K562 (cell line): ENCODE data around the gene LIMD2. TPM values are rescaled to one million over a fixed set of nuclear protein-coding genes. Genes with fewer than 3 reads are reported as not detected.

Experiments used
- COPS2 ChIP-seq: fragments of 450-650 bp; conservative IDR thresholded peaks from 2 replicates; pipeline ENCODE4 v1.6.1; 2016; ENCODE audit warnings: mild to moderate bottlenecking, moderate library complexity
- E2F8 ChIP-seq: fragments of 450-650 bp; IDR thresholded peaks from 2 replicates; pipeline ENCODE4 v1.7.1; 2018; ENCODE audit warnings: mild to moderate bottlenecking, low read depth; ENCODE audit not compliant: partially characterized antibody
- GATA2 ChIP-seq: sonication (generic); formaldehyde crosslinking; IDR thresholded peaks from 2 replicates; pipeline ENCODE4 v1.4.0; 2020; ENCODE audit warnings: mild to moderate bottlenecking, missing genetic modification reagents
- HOMEZ ChIP-seq: fragments of 250-450 bp; sonication (Bioruptor Pico); IDR thresholded peaks from 2 replicates; pipeline ENCODE4 v1.4.0; 2020; ENCODE audit warnings: mild to moderate bottlenecking, moderate library complexity
- KLF16 ChIP-seq: IDR thresholded peaks from 2 replicates; pipeline ENCODE4 v1.6.1; 2016; ENCODE audit warnings: antibody characterized with exemption
- MTA2 ChIP-seq: fragments of 450-650 bp; IDR thresholded peaks from 2 replicates; pipeline ENCODE4 v1.6.1; 2016; ENCODE audit warnings: low read depth
- NR2F6 ChIP-seq: fragments of 450-650 bp; formaldehyde crosslinking; IDR thresholded peaks from 2 replicates; pipeline ENCODE4 v1.4.0; 2020; ENCODE audit warnings: mild to moderate bottlenecking
- PTTG1 ChIP-seq: fragments of 450-650 bp; IDR thresholded peaks from 2 replicates; pipeline ENCODE4 v1.6.1; 2016; ENCODE audit warnings: low read depth, mild to moderate bottlenecking, missing genetic modification characterization, missing compliant biosample characterization
- RBM39 ChIP-seq: fragments of 200-400 bp; formaldehyde crosslinking; optimal IDR thresholded peaks from 2 replicates; pipeline ENCODE3; 2018; ENCODE audit warnings: low read depth, low read length
- SAFB2 ChIP-seq: fragments of 200-400 bp; formaldehyde crosslinking; IDR thresholded peaks from 2 replicates; pipeline ENCODE4 v1.6.1; 2018; ENCODE audit warnings: borderline replicate concordance, low read length, low read depth, moderate library complexity; ENCODE audit not compliant: severe bottlenecking
- SLC30A9 ChIP-seq: fragments of 250-450 bp; sonication (Bioruptor Pico); IDR thresholded peaks from 2 replicates; pipeline ENCODE4 v1.8.0; 2022; ENCODE audit warnings: mild to moderate bottlenecking, moderate library complexity
- ZBTB34 ChIP-seq: fragments of 250-450 bp; sonication (Bioruptor Pico); IDR thresholded peaks from 2 replicates; pipeline ENCODE4 v1.8.0; 2021; ENCODE audit warnings: mild to moderate bottlenecking, moderate library complexity
- ZNF408 ChIP-seq: fragments of 250-450 bp; sonication (Bioruptor Pico); IDR thresholded peaks from 2 replicates; pipeline ENCODE4 v1.4.0; 2020; ENCODE audit warnings: low read depth, mild to moderate bottlenecking, moderate library complexity
- ZNF511 ChIP-seq: sonication (generic); formaldehyde crosslinking; IDR thresholded peaks from 2 replicates; pipeline ENCODE4 v1.8.0; 2022; ENCODE audit warnings: mild to moderate bottlenecking, missing genetic modification reagents
- polyA plus RNA-seq, 8 experiments: library from polyadenylated mRNA; depleted of rRNA in 4 of 8; stranded (reverse) in 5 of 8; unstranded in 3 of 8; fragments of >200 nt; fragmentation: Nextera tagmentation in 2 of 8; fragmentation: Illumina TruSeq in 1 of 8; extraction: Ambion mirVana in 2 of 8; extraction: Trizol in 1 of 8; gene quantifications; 2 replicates each; pipeline versions ENCODE4 v1.2.1 to v1.2.3, GENCODE V29; 2011 to 2014; ENCODE audit warnings: inconsistent platforms in 1 of 8, missing spikeins in 1 of 8
- total RNA-seq, 7 experiments: library from RNA; depleted of rRNA in 6 of 7; stranded (reverse); fragments of >200 nt in 6 of 7; fragmentation: Illumina TruSeq in 2 of 7; extraction: Trizol in 2 of 7; gene quantifications; 2 replicates each; pipeline versions ENCODE4 v1.2.1 to v1.2.3, GENCODE V29; 2011 to 2021; ENCODE audit warnings: low replicate concordance in 1 of 7

Gene LIMD2
- total and polyA plus RNA-seq, 9 of the 15 experiments (the other 6 are each of a cell fraction or from before 2014, with no cell fraction given), result 0.07 to 11.2 (median 2.8) TPM

GRCh38 chr17:63741408-63742173 lies 41.7 kb upstream of the LIMD2 start, which contains the start of gene STRADA (continued):
- no peak for TF ChIP-seq HOMEZ (CRISPR knock-in tag)
- no peak for TF ChIP-seq NR2F6 (CRISPR knock-in tag)
- TF ChIP-seq ZNF511 (CRISPR knock-in tag), result peak; percentile 20; the same call in 1 of the 2 replicates
- TF ChIP-seq ZBTB34 (CRISPR knock-in tag), result no peak
- TF ChIP-seq KLF16, result no peak
- no peak for TF ChIP-seq SLC30A9 (CRISPR knock-in tag)
- peak; percentile 89 for TF ChIP-seq RBM39
- no peak for TF ChIP-seq PTTG1 (tag)
- TF ChIP-seq ZNF408 (CRISPR knock-in tag), result no peak
- no peak for TF ChIP-seq MTA2
- TF ChIP-seq COPS2, result no peak
- peak; percentile 91 for TF ChIP-seq E2F8
- no peak for TF ChIP-seq GATA2 (CRISPR knock-in tag)
- TF ChIP-seq SAFB2, result no peak
